GM12878 (cell line): ENCODE measurements around the gene IRF8. TPM values are rescaled to one million over a fixed set of nuclear protein-coding genes. Genes with fewer than 3 reads are reported as not detected.
A peak's percentile ranks its signal among the peaks of the same experiment; 100 is the strongest.

Experiments used
- ATAC-seq: fragments of 200-7000 bp; cut with Tn5 transposase; 3 replicates; pipeline ENCODE4 v1.9.1; 2020; ENCODE audit warnings: mild to moderate bottlenecking, moderate library complexity
- BruUV-seq: library from RNA; stranded (reverse); fragments of 400-500 nt; replicated peaks from 2 replicates; lab custom pipeline; 2021; lab: Mats Ljungman, UMichigan
- CTCF ChIA-PET: fragments of 300-600 bp; sonication (Branson Sonifier 250); formaldehyde crosslinking; extraction: SDS; loops from one replicate; lab custom pipeline; 2021; ENCODE audit warnings: inconsistent platforms; lab: Yijun Ruan, JAX
- POLR2A ChIA-PET: fragments of 350-600 bp; formaldehyde crosslinking; extraction: SDS; loops from one replicate; lab custom pipeline; 2021; ENCODE audit warnings: inconsistent platforms; lab: Charles Lee
- RAD21 ChIA-PET: fragments of 300-600 bp; sonication (Branson Sonifier 250); formaldehyde crosslinking; loops from one replicate; lab custom pipeline; 2023; ENCODE audit warnings: antibody characterized with exemption; ENCODE audit not compliant: unreplicated experiment; lab: Charles Lee
- SMC1A ChIA-PET: fragments of 300-600 bp; sonication (Branson Sonifier 250); formaldehyde crosslinking; loops from one replicate; lab custom pipeline; 2023; ENCODE audit not compliant: unreplicated experiment, uncharacterized antibody; lab: Charles Lee
- DNase-seq: peaks from one replicate; pipeline ENCODE4 v3.0.0-alpha.2; 2011; ENCODE audit warnings: low read depth, low spot score
- FAIRE-seq: peaks from 3 replicates; lab custom pipeline; 2011; peaks lifted over from hg19 to GRCh38; lab: Jason Lieb, UNC
- H2AFZ ChIP-seq: 2 replicates; pipeline ENCODE4 v1.6.0; 2011; ENCODE audit warnings: low read depth, low read length, control low read depth; ENCODE audit not compliant: control insufficient read depth
- H3K27ac ChIP-seq: 2 replicates; pipeline ENCODE4 v1.5.1; 2011; ENCODE audit warnings: control low read depth; ENCODE audit not compliant: control insufficient read depth, insufficient read depth
- H3K27me3 ChIP-seq, 2 experiments: replicated peaks in 1 of 2; 2 replicates each; pipeline versions ENCODE4 v1.6.0 to v1.6.1; 2011; ENCODE audit warnings: low read length in 1 of 2; ENCODE audit not compliant: control insufficient read depth in 2 of 2, insufficient read depth in 2 of 2
- H3K36me3 ChIP-seq, 2 experiments: 2 replicates each; pipeline ENCODE4 v1.5.1; 2011; ENCODE audit warnings: low read length in 1 of 2; ENCODE audit not compliant: control insufficient read depth in 2 of 2, insufficient read depth in 2 of 2
- H3K4me1 ChIP-seq: 2 replicates; pipeline ENCODE4 v1.6.1; 2011; ENCODE audit warnings: mild to moderate bottlenecking, low read length, moderate library complexity, mixed read lengths; ENCODE audit not compliant: control insufficient read depth, insufficient read depth
- H3K4me2 ChIP-seq: 2 replicates; pipeline ENCODE4 v1.6.0; 2011; ENCODE audit warnings: control low read depth; ENCODE audit not compliant: control insufficient read depth, insufficient read depth
- H3K4me3 ChIP-seq: fragments of 200-600 bp; sonication (generic); 2 replicates; pipeline ENCODE4 v1.5.1; 2016
- H3K79me2 ChIP-seq: 2 replicates; pipeline ENCODE4 v1.6.0; 2011; ENCODE audit warnings: low read length; ENCODE audit not compliant: control insufficient read depth, insufficient read depth
- H3K9ac ChIP-seq: 2 replicates; pipeline ENCODE4 v1.8.0; 2011; ENCODE audit warnings: low read length, control low read depth, mixed read lengths; ENCODE audit not compliant: control insufficient read depth, insufficient read depth
- H3K9me3 ChIP-seq: replicated peaks from 3 replicates; pipeline ENCODE4 v1.5.1; 2011; ENCODE audit warnings: mild to moderate bottlenecking, low read length; ENCODE audit not compliant: control insufficient read depth, insufficient read depth
- H4K20me1 ChIP-seq: 2 replicates; pipeline ENCODE4 v1.6.0; 2011; ENCODE audit not compliant: control insufficient read depth, insufficient read depth
- ESRRA ChIP-seq: IDR thresholded peaks from 2 replicates; pipeline ENCODE4 v1.6.1; 2012; ENCODE audit warnings: mild to moderate bottlenecking, low read length, improper control_type of control experiment
- EZH2 ChIP-seq: IDR thresholded peaks from 2 replicates; pipeline ENCODE4 v1.6.1; 2012; ENCODE audit warnings: low read depth, mild to moderate bottlenecking, control low read depth, inconsistent platforms, low read length, borderline replicate concordance; ENCODE audit not compliant: control insufficient read depth
- MTA3 ChIP-seq: IDR thresholded peaks from 2 replicates; pipeline ENCODE4 v1.6.1; 2012; ENCODE audit warnings: low read length, inconsistent platforms, borderline replicate concordance
- NFIC ChIP-seq: IDR thresholded peaks from 2 replicates; pipeline ENCODE4 v1.6.1; 2012; ENCODE audit warnings: low read depth, mild to moderate bottlenecking, inconsistent platforms, low read length, moderate library complexity
- POLR2A ChIP-seq: IDR thresholded peaks from 2 replicates; pipeline ENCODE4 v1.6.1; 2011; ENCODE audit warnings: low read depth, mild to moderate bottlenecking, low read length
- POLR2AphosphoS5 ChIP-seq: IDR thresholded peaks from 2 replicates; pipeline ENCODE4 v1.6.1; 2011; ENCODE audit warnings: mild to moderate bottlenecking, low read length, inconsistent platforms
- POU2F2 ChIP-seq: IDR thresholded peaks from 3 replicates; pipeline ENCODE4 v1.6.1; 2011; ENCODE audit warnings: low read depth, mild to moderate bottlenecking, low read length, borderline replicate concordance
- RAD51 ChIP-seq: fragments of 450-650 bp; IDR thresholded peaks from 2 replicates; pipeline ENCODE4 v1.6.1; 2016; ENCODE audit warnings: moderate library complexity, mild to moderate bottlenecking, inconsistent platforms
- SMARCA5 ChIP-seq: fragments of 450-650 bp; IDR thresholded peaks from 2 replicates; pipeline ENCODE4 v1.6.1; 2017; ENCODE audit warnings: mild to moderate bottlenecking
- TARDBP ChIP-seq: IDR thresholded peaks from 2 replicates; pipeline ENCODE4 v1.6.1; 2016; ENCODE audit warnings: borderline replicate concordance
- TCF12 ChIP-seq: IDR thresholded peaks from 2 replicates; pipeline ENCODE4 v1.6.1; 2011; ENCODE audit warnings: low read depth, mild to moderate bottlenecking, low read length
- ZSCAN29 ChIP-seq: fragments of 450-650 bp; IDR thresholded peaks from 2 replicates; pipeline ENCODE4 v1.6.1; 2017; ENCODE audit warnings: mild to moderate bottlenecking, moderate library complexity
- WGBS: methylation state at CpG from one replicate; pipeline ENCODE4 v1.1.6; 2016; ENCODE audit warnings: low lambda C conversion rate; ENCODE audit not compliant: insufficient replicate concordance, insufficient coverage; ENCODE audit errors: missing lambda C conversion rate; 5-methylcytosine and 5-hydroxymethylcytosine counted together
- in situ Hi-C: fragments of 300-500 bp; cut with MboI; formaldehyde crosslinking; loops from 9 replicates; pipeline ENCODE4 v1.14.3; 2018; ENCODE audit warnings: mixed read lengths
- intact Hi-C: fragments of 100-400 bp; cut with micrococcal nuclease; formaldehyde crosslinking; loops from one replicate; pipeline ENCODE4 v1.14.2; 2022; ENCODE audit not compliant: unreplicated experiment
- polyA plus RNA-seq, 11 experiments: library from polyadenylated mRNA; depleted of rRNA in 4 of 11; unstranded in 6 of 11; stranded (reverse) in 5 of 11; fragments of >200 nt; fragmentation: Nextera tagmentation in 4 of 11; fragmentation: Illumina TruSeq in 1 of 11; extraction: Ambion mirVana in 4 of 11; extraction: Trizol in 1 of 11; gene quantifications; 1 replicate in 1 of 11; 2 replicates in 10 of 11; pipeline versions ENCODE4 v1.2.1 to v1.2.3, GENCODE V29; 2011 to 2016; ENCODE audit warnings: inconsistent platforms in 2 of 11, missing spikeins in 2 of 11, low read depth in 1 of 11
- total RNA-seq, 4 experiments: library from RNA; depleted of rRNA in 3 of 4; stranded (reverse); fragments of >200 nt in 3 of 4; fragmentation: Illumina TruSeq in 1 of 4; extraction: Trizol in 1 of 4; gene quantifications; 2 replicates each; pipeline versions ENCODE4 v1.2.1 to v1.2.3, GENCODE V29; 2013 to 2021
- TF ChIP-seq, protein P1 (sequence below): fragments of 450-650 bp; formaldehyde crosslinking; IDR thresholded peaks from 2 replicates; pipeline ENCODE4 v1.5.0; 2022; ENCODE audit warnings: mild to moderate bottlenecking, missing genetic modification characterization

Gene IRF8
- total and polyA plus RNA-seq, 10 of the 15 experiments (the other 5 are each of a cell fraction or from before 2014, with no cell fraction given), result 17.1 to 237 (median 172) TPM

- no peak overlapping the region for H3K4me3 ChIP-seq
- intact Hi-C loops, result no loop called here
- DNase-seq, result no peak
- FAIRE-seq, result no peak
- no peak for ATAC-seq
- no TSS peak for BruUV-seq
- H3K27me3 ChIP-seq, result no peaks in the 10 kb centered on the region
- ChIA-PET CTCF (no interaction called here), POLR2A (interaction anchor here (1.2 kb wide), 1 partner anchor 13 kb away, joined by 3 read pairs; no protein-coding TSS in a partner anchor), SMC1A (interaction anchor here (0.6 kb wide), 1 partner anchor 13 kb away, joined by 3 read pairs; no protein-coding TSS in a partner anchor), RAD21 (no interaction called here)
- peaks cover 33 to 37% of the 10 kb centered on the region in 2 experiments for H3K36me3 ChIP-seq
- peaks cover 15% of the 10 kb centered on the region for H3K79me2 ChIP-seq
- H3K27ac ChIP-seq, result no peak overlapping the region
- H3K9me3 ChIP-seq, result no peaks in the 10 kb centered on the region
- H3K4me2 ChIP-seq, result no peak overlapping the region
- H2AFZ ChIP-seq, result no peak overlapping the region
- no peak overlapping the region for H3K9ac ChIP-seq
- WGBS, result over 99% methylated on average over 12 of the region's 14 CpGs
- peaks cover 3% of the 10 kb centered on the region; the same call in 1 of the 2 replicates for H4K20me1 ChIP-seq
- in situ Hi-C loops, result no loop called here
- TF ChIP-seq POLR2A (peak; percentile 44; the same call in 1 of the 2 replicates), SMARCA5 (no peak), TARDBP (no peak)
- peaks cover 21% of the 10 kb centered on the region for H3K4me1 ChIP-seq
Observed at GRCh38 chr16:85921026-85921425, 22.1 kb downstream of the IRF8 start.

- ChIA-PET POLR2A (interaction anchor here (0.6 to 1.4 kb wide), 3 partner anchors 24 to 499 kb away, joined by 3 to 4 read pairs (median 3); no protein-coding TSS in a partner anchor), SMC1A (interaction anchor here (0.9 to 1.8 kb wide), 4 partner anchors 11 to 63 kb away, joined by 3 to 6 read pairs (median 4); no protein-coding TSS in a partner anchor), RAD21 (interaction anchor here (0.7 to 1.2 kb wide), 2 partner anchors 13 to 87 kb away, joined by 3 read pairs; no protein-coding TSS in a partner anchor), CTCF (interaction anchor here (0.7 to 1.4 kb wide), 3 partner anchors 32 to 102 kb away, joined by 3 to 4 read pairs (median 3); no protein-coding TSS in a partner anchor)
- 95% methylated on average over 24 of the region's 24 CpGs for WGBS
- H3K4me1 ChIP-seq, result peaks cover 4% of the 10 kb centered on the region; the same call in 1 of the 2 replicates
- H3K27ac ChIP-seq, result no peak overlapping the region
- peaks cover 5% of the 10 kb centered on the region for H3K79me2 ChIP-seq
- peaks cover 17 to 21% of the 10 kb centered on the region in 2 experiments for H3K36me3 ChIP-seq
- no peak for FAIRE-seq
- intact Hi-C loops, result no loop called here
- ATAC-seq, result peak; percentile 17; the same call in 2 of the 3 replicates
- peaks cover 3% of the 10 kb centered on the region; the same call in 1 of the 2 replicates for H4K20me1 ChIP-seq
- no peak for DNase-seq
- in situ Hi-C loops, result no loop called here
- no peaks in the 10 kb centered on the region for H3K27me3 ChIP-seq
- H3K4me3 ChIP-seq, result no peak overlapping the region
- H3K9ac ChIP-seq, result no peak overlapping the region
- no peak overlapping the region for H3K4me2 ChIP-seq
- no peaks in the 10 kb centered on the region for H3K9me3 ChIP-seq
- H2AFZ ChIP-seq, result no peak overlapping the region
- BruUV-seq, result no TSS peak
- TF ChIP-seq EZH2, result no peak
- no peak for TF ChIP-seq RAD51
- peak; percentile 8; the same call in 1 of the 3 replicates for TF ChIP-seq POU2F2
- no peak for TF ChIP-seq ZSCAN29
- peak; percentile 41 for TF ChIP-seq NFIC
- peak; percentile 97; the same call in 1 of the 2 replicates for TF ChIP-seq MTA3
- TF ChIP-seq POLR2AphosphoS5, result no peak; the same call in 1 of the 2 replicates
- TF ChIP-seq ESRRA, result no peak
- TF ChIP-seq, protein P1, sequence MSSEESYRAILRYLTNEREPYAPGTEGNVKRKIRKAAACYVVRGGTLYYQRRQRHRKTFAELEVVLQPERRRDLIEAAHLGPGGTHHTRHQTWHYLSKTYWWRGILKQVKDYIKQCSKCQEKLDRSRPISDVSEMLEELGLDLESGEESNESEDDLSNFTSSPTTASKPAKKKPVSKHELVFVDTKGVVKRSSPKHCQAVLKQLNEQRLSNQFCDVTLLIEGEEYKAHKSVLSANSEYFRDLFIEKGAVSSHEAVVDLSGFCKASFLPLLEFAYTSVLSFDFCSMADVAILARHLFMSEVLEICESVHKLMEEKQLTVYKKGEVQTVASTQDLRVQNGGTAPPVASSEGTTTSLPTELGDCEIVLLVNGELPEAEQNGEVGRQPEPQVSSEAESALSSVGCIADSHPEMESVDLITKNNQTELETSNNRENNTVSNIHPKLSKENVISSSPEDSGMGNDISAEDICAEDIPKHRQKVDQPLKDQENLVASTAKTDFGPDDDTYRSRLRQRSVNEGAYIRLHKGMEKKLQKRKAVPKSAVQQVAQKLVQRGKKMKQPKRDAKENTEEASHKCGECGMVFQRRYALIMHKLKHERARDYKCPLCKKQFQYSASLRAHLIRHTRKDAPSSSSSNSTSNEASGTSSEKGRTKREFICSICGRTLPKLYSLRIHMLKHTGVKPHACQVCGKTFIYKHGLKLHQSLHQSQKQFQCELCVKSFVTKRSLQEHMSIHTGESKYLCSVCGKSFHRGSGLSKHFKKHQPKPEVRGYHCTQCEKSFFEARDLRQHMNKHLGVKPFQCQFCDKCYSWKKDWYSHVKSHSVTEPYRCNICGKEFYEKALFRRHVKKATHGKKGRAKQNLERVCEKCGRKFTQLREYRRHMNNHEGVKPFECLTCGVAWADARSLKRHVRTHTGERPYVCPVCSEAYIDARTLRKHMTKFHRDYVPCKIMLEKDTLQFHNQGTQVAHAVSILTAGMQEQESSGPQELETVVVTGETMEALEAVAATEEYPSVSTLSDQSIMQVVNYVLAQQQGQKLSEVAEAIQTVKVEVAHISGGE (CRISPR knock-in tag), result no peak
- no peak for TF ChIP-seq TCF12
Observed at GRCh38 chr16:85923153-85924021, 24.4 kb downstream of the IRF8 start.
